HG03039 (cell line): Measurements from ENCODE around the gene DUSP6.

Experiments used
- ATAC-seq: cut with Tn5 transposase; IDR thresholded peaks from one replicate; pipeline ENCODE4 v1.9.1; 2021; ENCODE audit warnings: mild to moderate bottlenecking, moderate library complexity; ENCODE audit not compliant: unreplicated experiment

Gene DUSP6

DNA sequence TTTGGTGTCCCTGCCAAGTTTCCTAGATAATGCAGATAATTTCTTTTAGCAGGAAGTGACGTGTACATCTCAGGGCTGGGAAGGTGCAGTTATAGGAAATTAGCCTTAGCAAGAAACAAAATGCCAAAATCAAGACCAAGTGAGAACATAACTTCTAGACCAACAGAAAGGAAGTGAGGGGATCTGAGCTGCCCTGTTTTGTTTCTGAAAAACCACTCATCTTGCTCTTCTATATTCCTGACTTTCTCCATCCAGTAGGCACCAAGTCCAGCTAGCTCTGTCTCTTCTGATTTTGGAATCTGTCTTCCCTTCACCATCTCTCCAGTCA is 23.9 kb upstream of the DUSP6 start:
- ATAC-seq, result no peak

- no peak for ATAC-seq
These were observed 21.7 kb upstream of the DUSP6 start for GRCh38 chr12:89373763-89374572.

DNA sequence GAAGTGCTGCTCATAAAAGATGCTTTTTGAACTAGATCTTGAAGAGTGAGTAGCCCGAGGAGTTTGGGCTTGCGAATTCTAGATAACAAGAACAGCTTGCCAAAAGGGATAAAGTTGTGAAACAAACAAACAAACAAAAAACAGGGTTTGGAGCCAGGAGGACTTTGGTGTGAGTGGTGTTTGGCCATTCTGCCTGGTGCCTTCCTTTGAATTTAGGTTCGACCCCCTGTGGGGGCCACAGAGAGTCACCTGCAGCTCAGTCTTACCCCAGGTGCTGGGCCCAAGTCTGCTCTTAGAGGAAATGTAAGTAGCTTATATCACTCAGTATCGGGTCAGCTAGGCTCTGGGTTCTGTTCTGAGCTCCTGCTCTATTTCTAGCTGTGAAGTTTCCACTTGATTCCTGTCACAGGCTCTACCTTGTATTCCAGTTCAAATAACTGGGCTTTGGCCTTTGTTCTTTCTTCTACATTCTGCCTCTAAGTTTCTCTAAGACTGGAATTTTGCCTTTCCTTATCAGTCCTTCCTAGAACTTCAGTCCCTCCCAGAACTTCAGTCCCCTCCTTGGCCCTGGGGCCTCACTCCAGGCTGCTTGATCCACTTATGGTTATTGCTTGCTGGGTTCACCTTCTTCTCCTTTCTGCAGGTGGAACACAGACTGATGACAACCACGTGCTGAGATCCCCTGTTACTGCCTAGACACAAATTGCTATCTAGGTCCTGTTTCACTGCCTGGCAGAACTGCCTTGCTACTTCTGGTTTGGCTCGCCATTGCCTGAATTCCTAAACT is 20.5 kb upstream of the DUSP6 start:
- ATAC-seq, result no peak

DNA sequence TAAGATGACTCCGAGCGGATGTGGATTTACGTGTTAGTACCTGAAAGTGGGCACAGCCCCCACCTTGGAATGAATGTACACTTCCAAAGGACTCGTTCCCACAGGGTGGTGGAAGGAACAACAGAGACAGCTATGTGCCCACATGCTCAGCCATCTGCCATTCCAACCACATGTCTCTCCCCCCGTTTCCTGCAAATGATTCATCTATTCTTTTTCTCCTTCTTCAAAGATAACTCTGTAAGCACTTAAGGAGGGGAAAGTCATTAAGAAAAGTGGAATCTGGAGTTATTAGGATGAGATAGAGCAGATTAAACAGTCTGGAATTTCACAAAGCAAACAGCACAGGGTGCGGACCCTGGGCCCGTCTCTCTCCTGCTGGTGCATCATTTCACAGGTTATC is 18.5 kb upstream of the DUSP6 start:
- no peak for ATAC-seq

- ATAC-seq, result no peak
These were observed 18.1 kb upstream of the DUSP6 start for GRCh38 chr12:89370421-89370831.

DNA sequence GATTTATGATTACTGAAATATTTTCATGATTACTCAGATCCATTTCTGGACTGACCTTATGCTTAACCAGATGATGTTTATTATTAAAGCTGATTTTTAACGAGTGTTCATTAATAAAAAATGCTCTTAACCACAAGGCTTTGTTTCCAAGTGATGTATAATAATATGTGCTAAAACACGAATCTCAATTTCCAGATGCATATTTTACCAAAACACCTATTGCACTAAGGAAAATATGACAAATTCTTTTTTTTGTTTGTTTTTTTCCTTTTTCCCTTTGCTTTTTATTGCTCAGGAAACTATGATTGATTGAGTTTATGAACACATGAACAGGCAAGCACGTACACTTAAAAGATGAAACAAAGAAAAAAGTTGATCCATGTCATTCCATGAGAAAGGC is 16.9 kb upstream of the DUSP6 start:
- ATAC-seq, result no peak

DNA sequence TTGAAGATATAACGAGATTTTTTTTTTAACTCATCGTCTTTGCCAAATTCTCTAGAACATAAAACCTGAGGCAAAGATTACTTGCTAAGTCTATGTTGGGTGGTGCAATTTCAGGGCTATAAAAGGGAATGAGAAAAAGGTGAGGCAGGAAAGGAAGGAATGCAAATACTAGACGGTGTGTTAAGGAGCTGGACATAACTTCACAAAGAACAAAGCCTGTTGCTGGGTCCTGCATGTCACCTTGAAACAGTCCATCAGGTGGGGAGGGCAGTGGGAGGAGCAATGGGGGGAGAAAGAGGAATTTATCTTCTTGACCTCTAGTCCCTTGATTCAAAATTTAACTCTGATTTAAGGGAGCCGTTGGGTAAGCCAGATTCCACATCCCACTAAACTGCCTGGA is 16.1 kb upstream of the DUSP6 start:
- no peak for ATAC-seq

- ATAC-seq, result no peak
These were observed 14.5 kb upstream of the DUSP6 start for GRCh38 chr12:89366676-89367364.

DNA sequence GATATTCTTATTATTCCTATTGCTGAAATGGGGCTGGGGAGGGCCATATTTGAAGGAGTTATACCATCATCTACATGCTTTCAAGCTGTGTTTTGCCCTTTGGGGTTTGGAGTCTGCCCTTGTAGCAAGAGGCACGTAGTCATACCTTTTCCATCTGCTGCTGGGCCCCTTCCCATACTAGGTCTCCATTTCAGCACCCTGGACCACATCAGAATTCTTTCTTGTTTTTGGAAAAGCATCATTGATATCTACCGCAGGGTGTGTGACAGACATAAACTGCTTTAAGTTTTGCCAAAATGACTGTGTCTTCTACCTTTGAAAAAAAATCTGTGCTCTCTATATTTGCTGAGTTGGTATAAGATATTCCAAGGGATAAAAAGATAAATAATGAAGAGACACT is 12.3 kb upstream of the DUSP6 start:
- no peak for ATAC-seq

GRCh38 chr12:89364058-89364457 is 11.8 kb upstream of the DUSP6 start:
- ATAC-seq, result no peak

DNA sequence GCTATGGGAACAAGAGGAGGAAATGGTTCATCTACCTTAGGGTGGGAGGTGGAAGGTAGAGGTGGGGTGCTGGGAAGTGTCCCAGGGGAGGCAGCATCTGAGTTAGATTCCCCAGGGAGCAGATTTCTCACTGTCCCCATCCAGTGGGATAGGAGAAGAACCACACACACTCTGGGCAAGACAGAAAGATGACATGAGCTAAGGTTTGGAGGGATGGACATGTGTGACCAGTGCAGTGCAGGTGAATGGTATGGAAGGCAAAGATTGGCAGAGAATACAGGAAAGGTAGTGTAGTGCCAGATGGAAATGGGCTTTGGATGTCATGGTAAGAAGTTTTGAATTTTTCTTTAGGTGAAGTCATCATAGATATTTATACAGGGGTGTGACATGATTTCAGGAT is 11.3 kb upstream of the DUSP6 start:
- no peak for ATAC-seq

- no peak for ATAC-seq
These were observed 10.8 kb upstream of the DUSP6 start for GRCh38 chr12:89363084-89363483.

- ATAC-seq, result no peak
These were observed 7.3 kb upstream of the DUSP6 start for GRCh38 chr12:89359615-89360014.

DNA sequence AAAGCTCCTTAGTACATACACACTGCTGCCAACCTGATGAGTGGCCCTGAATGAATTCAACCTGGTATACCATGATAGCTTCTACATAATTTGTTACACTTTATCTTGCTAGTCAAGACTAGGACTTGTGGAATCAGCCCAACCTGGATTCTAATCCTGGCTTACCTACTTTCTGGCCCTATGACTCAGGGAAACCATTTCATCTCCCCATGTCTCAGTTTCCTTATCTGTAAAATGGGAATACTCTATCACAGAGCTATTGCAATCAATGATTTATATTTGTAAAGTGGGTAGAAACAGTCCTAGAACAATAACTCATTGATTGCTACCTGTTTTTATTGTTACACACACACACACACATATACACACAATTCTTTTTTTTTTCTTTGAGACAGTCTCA is 6.5 kb upstream of the DUSP6 start:
- no peak for ATAC-seq

- ATAC-seq, result no peak
These were observed 5.0 kb upstream of the DUSP6 start for GRCh38 chr12:89357297-89357730.

DNA sequence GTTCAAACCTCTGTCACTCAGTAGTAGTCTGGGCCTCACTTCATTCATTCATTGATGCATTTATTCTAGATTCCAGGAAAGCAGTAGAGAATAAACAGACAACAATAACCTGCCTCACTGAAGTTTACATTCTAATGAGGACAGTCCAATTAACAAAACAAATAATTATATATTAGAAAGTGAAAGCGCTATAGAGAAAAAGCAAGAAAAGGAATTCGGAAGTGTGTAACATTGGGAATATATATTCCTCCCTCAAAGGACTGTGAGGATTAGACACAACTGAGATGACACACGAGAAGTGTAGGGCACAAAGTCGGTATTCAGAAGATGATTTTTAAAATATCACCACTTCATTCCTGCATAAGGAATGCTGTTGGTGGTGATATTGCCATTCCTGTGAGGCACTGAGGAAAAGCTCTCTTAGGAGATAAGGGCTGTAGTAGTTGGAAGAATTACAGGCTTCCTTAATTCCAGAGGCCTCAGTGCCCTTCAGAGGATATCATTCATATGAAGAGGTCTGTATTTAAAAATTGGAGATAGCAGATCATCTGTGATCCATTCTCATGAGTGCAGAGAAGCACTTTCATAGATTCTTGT is 3.9 kb upstream of the DUSP6 start:
- ATAC-seq, result no peak

DNA sequence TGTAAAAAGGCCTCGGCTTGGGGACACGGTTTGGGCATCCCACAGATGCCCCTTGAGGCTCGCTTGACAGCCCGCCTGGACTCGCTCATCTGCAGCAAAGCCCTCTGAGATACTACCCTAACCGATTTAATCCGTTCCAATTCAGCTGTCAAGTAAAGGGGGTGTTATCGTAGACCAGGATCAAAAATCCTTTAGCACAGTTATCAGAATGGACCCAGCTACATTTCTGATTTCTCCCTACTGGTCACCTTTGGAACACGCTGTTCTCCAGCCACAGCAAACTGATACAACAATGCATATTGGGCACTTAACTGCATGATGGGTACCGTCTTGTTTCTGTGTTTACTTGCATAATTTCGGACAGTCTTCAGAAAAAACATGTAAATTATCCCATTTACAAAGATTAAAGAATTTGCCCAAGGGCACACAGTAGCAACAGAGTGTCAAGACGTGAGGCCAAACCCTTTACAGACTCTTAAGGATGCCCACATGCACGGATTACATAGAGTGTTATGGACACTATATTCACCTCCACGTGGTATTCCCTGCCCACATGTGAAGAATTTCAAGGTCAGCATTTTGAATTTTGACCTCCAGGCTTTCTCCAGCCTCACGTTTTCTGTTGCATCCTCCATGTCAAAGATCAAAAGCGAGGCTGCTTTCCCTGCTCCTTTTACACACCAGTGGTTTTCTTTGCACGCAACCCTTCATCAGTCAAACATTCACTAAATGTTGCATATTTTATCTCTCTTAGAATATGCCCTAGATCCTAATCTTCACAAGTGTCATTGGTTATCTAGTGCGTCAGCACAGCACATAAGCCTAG is 3.2 kb upstream of the DUSP6 start:
- no peak for ATAC-seq

- no peak for ATAC-seq
These were observed 2.3 kb upstream of the DUSP6 start for GRCh38 chr12:89354612-89355067.

- ATAC-seq, result no peak
These were observed 1.7 kb upstream of the DUSP6 start for GRCh38 chr12:89353823-89354611.
